Immature natural killer cell (primary cell): ENCODE data around the gene TP53INP2. TPM values are rescaled to one million over a fixed set of nuclear protein-coding genes. Genes with fewer than 3 reads are reported as not detected.
"Not testable (repeated sequence)": the region's sequence is repeated elsewhere in the genome, so short reads cannot be mapped to it uniquely, and the experiment has no call there.

Experiments used
- DNase-seq, 3 donors: peaks; one replicate each; pipeline ENCODE4 v3.0.0; 2022; ENCODE audit warnings: mixed read lengths in 1 of 3
- H3K27ac Mint-ChIP-seq, 6 donors: one replicate each; pipeline ENCODE4 v1.8.0; 2020; ENCODE audit warnings: mixed read lengths in 6 of 6, mild to moderate bottlenecking in 5 of 6, inconsistent platforms in 4 of 6, moderate library complexity in 3 of 6
- H3K27me3 Mint-ChIP-seq, 3 donors: one replicate each; pipeline ENCODE4 v1.8.0; 2020 to 2021; ENCODE audit warnings: low read depth in 3 of 3, mild to moderate bottlenecking in 3 of 3, mixed read lengths in 3 of 3, moderate library complexity in 3 of 3, inconsistent platforms in 1 of 3
- H3K36me3 Mint-ChIP-seq, 3 donors: one replicate each; pipeline ENCODE4 v1.8.0; 2020; ENCODE audit warnings: mixed read lengths in 3 of 3, inconsistent platforms in 2 of 3, mild to moderate bottlenecking in 2 of 3
- H3K4me1 Mint-ChIP-seq, 2 donors: one replicate each; pipeline ENCODE4 v1.8.0; 2020; ENCODE audit warnings: inconsistent platforms in 2 of 2, mild to moderate bottlenecking in 2 of 2, mixed read lengths in 2 of 2, moderate library complexity in 1 of 2
- H3K4me3 Mint-ChIP-seq, 5 donors: one replicate each; pipeline ENCODE4 v1.8.0; 2020; ENCODE audit warnings: mild to moderate bottlenecking in 5 of 5, mixed read lengths in 5 of 5, inconsistent platforms in 3 of 5, moderate library complexity in 3 of 5
- H3K9me3 Mint-ChIP-seq, 6 donors: one replicate each; pipeline ENCODE4 v1.8.0; 2020; ENCODE audit warnings: mild to moderate bottlenecking in 6 of 6, mixed read lengths in 6 of 6, inconsistent platforms in 4 of 6, moderate library complexity in 3 of 6
- polyA plus RNA-seq, 3 donors: library from polyadenylated mRNA; unstranded; fragments of 300-500 nt; fragmentation: Illumina TruSeq; gene quantifications; one replicate each; pipeline ENCODE4 v1.2.3, GENCODE V29; 2021

Gene TP53INP2
- polyA plus RNA-seq, 3 donors from 2014 or later = 0.09 to 1.8 (median 0.53) TPM

DNA sequence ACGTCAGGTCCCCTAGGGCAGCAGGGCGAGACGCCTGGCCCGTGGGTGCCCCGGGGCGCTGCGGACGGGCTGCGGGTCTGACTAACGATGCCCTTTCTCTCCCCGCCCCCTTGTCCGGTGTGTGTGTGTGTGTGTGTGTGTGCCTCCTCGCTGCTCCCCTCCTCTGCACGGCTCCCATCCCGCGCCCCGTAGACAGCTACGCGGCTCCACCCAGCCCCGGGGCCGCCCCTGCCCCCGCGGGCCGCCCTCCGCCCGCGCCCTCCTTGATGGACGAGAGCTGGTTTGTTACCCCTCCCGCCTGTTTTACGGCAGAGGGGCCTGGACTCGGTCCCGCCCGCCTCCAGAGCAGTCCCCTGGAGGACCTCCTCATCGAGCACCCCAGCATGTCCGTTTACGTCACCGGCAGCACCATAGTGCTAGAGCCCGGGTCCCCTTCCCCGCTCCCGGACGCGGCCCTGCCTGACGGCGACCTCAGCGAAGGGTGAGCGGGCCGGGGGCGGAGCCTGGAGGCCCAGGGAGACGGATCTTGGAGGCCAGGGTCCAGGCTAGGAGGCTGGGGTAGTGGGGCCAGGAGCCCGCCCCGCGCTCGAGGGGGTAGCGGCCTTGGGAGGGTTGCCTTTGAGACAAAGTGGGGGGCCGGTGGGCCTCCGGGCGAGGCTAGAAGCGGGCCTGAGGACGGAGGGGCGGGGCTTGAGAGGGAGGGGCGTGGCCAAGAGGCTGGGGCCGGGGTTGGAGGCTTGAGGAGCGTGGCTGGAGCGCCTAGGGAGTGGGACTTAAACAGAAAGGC, 5.1 kb downstream of the TP53INP2 start:
- Mint-ChIP-seq H3K4me1 (peaks cover 20 to 28% of the 10 kb centered on the region in 2 donors), H3K36me3 (peaks cover 4 to 8% (median 5%) of the 10 kb centered on the region in 3 donors), H3K27ac (peak overlapping the region; percentile 55 to 91 (median 88)), H3K9me3 (no peaks in the 10 kb centered on the region), H3K27me3 (peaks cover 20 to 25% (median 23%) of the 10 kb centered on the region in 3 donors), H3K4me3 (peak overlapping the region; percentile 87 to 92 (median 89))
- DNase-seq = peak; percentile 83 to 85 (median 84)

GRCh38 chr20:34709831-34710567, 5.9 kb downstream of the TP53INP2 start:
- H3K9me3 Mint-ChIP-seq = no peaks in the 10 kb centered on the region
- peak in 2 of 3 donors; percentile 78 for DNase-seq
- H3K4me1 Mint-ChIP-seq = peaks cover 15 to 22% of the 10 kb centered on the region in 2 donors
- peak overlapping the region; percentile 65 to 91 (median 88) for H3K27ac Mint-ChIP-seq
- peaks cover 5 to 16% (median 12%) of the 10 kb centered on the region in 3 donors for H3K36me3 Mint-ChIP-seq
- peak overlapping the region; percentile 87 to 95 (median 89) for H3K4me3 Mint-ChIP-seq
- peaks cover 15 to 19% (median 17%) of the 10 kb centered on the region in 3 donors for H3K27me3 Mint-ChIP-seq

DNA sequence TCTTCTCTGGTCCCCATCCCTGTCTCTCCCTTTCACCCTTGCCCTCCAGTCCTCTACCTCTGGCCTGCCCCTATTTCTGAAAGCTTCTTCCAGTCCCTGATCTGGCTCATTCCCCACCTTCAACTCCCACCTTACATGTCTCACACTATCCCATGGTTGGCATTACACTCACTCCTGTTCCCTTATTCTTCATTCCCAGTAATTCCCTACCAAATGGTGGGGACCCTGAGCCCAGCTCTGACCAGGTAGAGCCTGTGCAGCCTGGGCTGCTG, 6.4 kb downstream of the TP53INP2 start:
- peaks cover 5 to 21% (median 16%) of the 10 kb centered on the region in 3 donors for H3K36me3 Mint-ChIP-seq
- no peaks in the 10 kb centered on the region for H3K9me3 Mint-ChIP-seq
- no peak for DNase-seq
- peak overlapping the region; percentile 53 to 91 (median 77) for H3K27ac Mint-ChIP-seq
- peak overlapping the region; percentile 81 to 95 (median 84) for H3K4me3 Mint-ChIP-seq
- peaks cover 14 to 17% of the 10 kb centered on the region in 2 donors for H3K4me1 Mint-ChIP-seq
- H3K27me3 Mint-ChIP-seq = peaks cover 14 to 21% (median 19%) of the 10 kb centered on the region in 3 donors

DNA sequence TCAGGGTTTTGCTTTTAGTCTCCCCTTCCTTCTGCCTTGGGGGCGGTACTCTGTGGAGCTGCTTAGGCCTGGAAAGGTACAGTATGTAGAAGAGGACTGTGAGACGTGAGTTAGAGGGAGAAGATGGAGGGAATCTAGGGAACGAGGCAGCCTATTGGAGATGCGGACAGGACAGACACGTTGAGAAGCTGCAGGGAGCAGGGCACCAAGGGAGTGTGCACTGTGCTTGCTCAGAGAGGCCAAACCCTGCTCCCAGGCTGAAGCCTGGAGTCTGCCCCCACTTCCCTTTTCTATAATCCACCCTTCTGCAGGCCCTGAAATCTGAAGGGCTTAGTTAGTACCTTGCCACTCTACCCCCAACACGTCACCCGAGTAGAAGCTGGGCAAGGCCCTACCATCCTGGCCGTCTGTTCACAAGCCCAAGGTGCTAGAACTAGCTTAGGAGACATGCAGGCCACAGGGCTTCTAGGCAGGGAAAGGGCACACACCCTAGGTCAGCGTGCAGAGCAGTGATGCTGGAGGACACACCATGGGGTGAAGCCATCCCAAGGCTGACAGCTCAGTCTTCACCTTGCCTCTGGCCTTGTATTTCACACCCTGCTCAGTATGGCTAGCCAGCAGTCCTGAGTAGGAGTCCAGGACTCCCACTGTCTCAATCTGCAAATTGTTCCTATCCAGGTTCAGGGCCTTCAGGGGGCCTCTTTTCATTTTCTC, 6.9 kb downstream of the TP53INP2 start:
- Mint-ChIP-seq H3K4me3 (peak overlapping the region; percentile 81 to 95 (median 84)), H3K27ac (peak overlapping the region in 3 of 6 donors; percentile 73 to 91 (median 85)), H3K9me3 (no peaks in the 10 kb centered on the region), H3K4me1 (peaks cover 14 to 17% of the 10 kb centered on the region in 2 donors), H3K36me3 (peaks cover 5 to 21% (median 16%) of the 10 kb centered on the region in 3 donors), H3K27me3 (peaks cover 12 to 21% (median 19%) of the 10 kb centered on the region in 3 donors)
- no peak for DNase-seq

- peak overlapping the region in 1 of 5 donors; percentile 35 for H3K4me3 Mint-ChIP-seq
- H3K27ac Mint-ChIP-seq = peak overlapping the region in 2 of 6 donors; percentile 23 to 31
- H3K27me3 Mint-ChIP-seq = peaks cover 12 to 21% (median 20%) of the 10 kb centered on the region in 3 donors
- peaks cover 14 to 17% of the 10 kb centered on the region in 2 donors for H3K4me1 Mint-ChIP-seq
- no peak for DNase-seq
- H3K36me3 Mint-ChIP-seq = peaks cover 5 to 21% (median 16%) of the 10 kb centered on the region in 3 donors
- no peaks in the 10 kb centered on the region for H3K9me3 Mint-ChIP-seq
These were observed 7.8 kb downstream of the TP53INP2 start for GRCh38 chr20:34711813-34712430.

DNA sequence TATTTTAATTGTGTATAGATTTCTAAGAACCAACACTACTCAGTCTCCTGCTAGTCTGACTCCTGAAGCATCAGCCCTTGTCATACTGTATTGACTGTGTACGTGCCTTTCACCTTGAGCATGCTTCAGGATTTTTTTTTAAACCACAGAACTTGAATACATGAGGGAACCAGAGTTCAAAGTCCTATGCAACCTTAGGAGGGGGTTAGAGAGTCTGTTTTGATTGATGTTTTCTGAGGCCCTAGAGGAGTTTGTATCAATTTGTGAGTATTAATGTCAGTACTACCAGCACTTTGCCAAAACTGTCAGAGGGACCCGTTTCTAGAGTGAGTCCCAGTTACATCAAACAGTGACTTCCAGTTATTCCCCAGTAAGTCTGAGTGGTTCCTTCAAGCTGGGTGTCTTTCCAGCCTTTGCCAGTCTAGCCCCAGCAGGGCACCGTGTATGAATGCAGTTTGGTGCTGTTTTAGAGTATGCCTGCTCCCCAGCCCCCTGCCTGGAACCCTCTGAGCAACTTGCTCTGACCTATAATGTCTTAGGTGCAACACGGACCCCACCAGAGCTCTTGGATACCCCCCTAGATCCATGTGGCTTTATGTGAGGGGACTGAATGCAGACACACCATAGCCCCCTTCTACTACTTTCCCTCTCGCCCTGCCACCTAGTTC, 8.5 kb downstream of the TP53INP2 start:
- H3K36me3 Mint-ChIP-seq = peaks cover 5 to 21% (median 16%) of the 10 kb centered on the region in 3 donors
- no peaks in the 10 kb centered on the region for H3K9me3 Mint-ChIP-seq
- H3K4me3 Mint-ChIP-seq = no peak overlapping the region
- peaks cover 14 to 17% of the 10 kb centered on the region in 2 donors for H3K4me1 Mint-ChIP-seq
- H3K27ac Mint-ChIP-seq = peak overlapping the region in 1 of 6 donors; percentile 21
- peaks cover 12 to 21% (median 20%) of the 10 kb centered on the region in 3 donors for H3K27me3 Mint-ChIP-seq
- DNase-seq = no peak

GRCh38 chr20:34713194-34713943, 9.2 kb downstream of the TP53INP2 start:
- peaks cover 12 to 21% (median 18%) of the 10 kb centered on the region in 3 donors for H3K27me3 Mint-ChIP-seq
- peaks cover 12 to 13% of the 10 kb centered on the region in 2 donors for H3K4me1 Mint-ChIP-seq
- no peaks in the 10 kb centered on the region for H3K9me3 Mint-ChIP-seq
- H3K27ac Mint-ChIP-seq = no peak overlapping the region
- no peak for DNase-seq
- no peak overlapping the region for H3K4me3 Mint-ChIP-seq
- peaks cover 5 to 21% (median 16%) of the 10 kb centered on the region in 3 donors for H3K36me3 Mint-ChIP-seq

DNA sequence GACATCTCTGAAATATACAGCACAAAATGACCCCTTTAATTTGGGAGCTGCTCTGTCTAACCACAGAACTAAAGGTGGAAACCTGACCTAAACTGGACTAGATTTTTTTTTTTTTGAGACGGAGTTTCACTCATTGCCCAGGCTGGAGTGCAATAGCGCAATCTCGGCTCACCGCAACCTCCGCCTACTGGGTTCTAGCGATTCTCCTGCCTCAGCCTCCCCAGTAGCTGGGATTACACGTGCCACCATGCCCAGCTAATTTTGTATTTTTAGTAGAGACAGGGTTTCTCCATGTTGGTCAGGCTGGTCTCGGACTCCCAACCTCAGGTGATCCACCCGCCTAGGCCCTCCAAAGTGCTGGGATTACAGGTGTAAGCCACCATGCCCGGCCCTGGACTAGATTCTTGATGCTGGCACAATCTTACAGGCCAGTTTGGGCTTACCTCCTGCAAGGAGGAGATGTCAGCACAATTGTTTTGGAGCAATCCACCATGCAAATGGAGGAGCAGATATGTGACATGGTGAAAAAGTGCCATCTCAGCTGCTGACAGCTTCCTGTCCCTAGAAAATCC, 9.9 kb downstream of the TP53INP2 start:
- not testable (repeated sequence) for H3K27ac Mint-ChIP-seq, H3K4me3 Mint-ChIP-seq, H3K9me3 Mint-ChIP-seq, DNase-seq
- H3K27me3 Mint-ChIP-seq = peaks cover 11 to 15% (median 14%) of the 10 kb centered on the region in 3 donors
- peaks cover 5 to 21% (median 17%) of the 10 kb centered on the region in 3 donors for H3K36me3 Mint-ChIP-seq
- H3K4me1 Mint-ChIP-seq = peaks cover 9 to 10% of the 10 kb centered on the region in 2 donors

DNA sequence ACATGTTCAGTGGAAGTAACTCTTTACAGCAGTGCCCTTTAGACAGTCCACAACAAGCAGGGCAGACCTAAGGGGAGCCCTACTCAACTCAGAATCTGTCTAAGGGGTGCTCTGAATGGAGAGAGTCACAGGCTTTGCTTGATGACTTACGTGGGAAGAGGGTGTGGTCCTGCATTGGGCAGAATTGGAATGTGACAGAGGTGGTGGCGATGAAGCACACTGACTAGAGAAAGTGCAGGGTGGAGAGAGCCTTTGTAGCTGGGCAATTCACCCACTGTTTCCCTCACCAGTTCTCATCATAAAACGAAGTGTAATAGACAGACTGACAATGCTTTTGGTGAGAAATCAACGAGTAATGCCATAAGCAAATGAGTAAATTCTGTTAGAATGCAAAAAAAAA, 11.2 kb downstream of the TP53INP2 start:
- Mint-ChIP-seq H3K27ac (no peak overlapping the region), H3K9me3 (no peaks in the 10 kb centered on the region), H3K36me3 (peaks cover 7 to 23% (median 22%) of the 10 kb centered on the region in 3 donors), H3K4me1 (peaks cover 15 to 19% of the 10 kb centered on the region in 2 donors), H3K27me3 (peaks cover 2 to 8% (median 8%) of the 10 kb centered on the region in 3 donors), H3K4me3 (no peak overlapping the region)
- DNase-seq = no peak

- no peak for DNase-seq
- Mint-ChIP-seq H3K36me3 (peaks cover 9 to 26% (median 22%) of the 10 kb centered on the region in 3 donors), H3K9me3 (no peaks in the 10 kb centered on the region), H3K4me1 (peaks cover 13 to 21% of the 10 kb centered on the region in 2 donors), H3K27ac (no peak overlapping the region), H3K27me3 (peaks cover 2 to 8% (median 5%) of the 10 kb centered on the region in 3 donors), H3K4me3 (no peak overlapping the region)
These were observed 12.7 kb downstream of the TP53INP2 start for GRCh38 chr20:34716921-34717229.

DNA sequence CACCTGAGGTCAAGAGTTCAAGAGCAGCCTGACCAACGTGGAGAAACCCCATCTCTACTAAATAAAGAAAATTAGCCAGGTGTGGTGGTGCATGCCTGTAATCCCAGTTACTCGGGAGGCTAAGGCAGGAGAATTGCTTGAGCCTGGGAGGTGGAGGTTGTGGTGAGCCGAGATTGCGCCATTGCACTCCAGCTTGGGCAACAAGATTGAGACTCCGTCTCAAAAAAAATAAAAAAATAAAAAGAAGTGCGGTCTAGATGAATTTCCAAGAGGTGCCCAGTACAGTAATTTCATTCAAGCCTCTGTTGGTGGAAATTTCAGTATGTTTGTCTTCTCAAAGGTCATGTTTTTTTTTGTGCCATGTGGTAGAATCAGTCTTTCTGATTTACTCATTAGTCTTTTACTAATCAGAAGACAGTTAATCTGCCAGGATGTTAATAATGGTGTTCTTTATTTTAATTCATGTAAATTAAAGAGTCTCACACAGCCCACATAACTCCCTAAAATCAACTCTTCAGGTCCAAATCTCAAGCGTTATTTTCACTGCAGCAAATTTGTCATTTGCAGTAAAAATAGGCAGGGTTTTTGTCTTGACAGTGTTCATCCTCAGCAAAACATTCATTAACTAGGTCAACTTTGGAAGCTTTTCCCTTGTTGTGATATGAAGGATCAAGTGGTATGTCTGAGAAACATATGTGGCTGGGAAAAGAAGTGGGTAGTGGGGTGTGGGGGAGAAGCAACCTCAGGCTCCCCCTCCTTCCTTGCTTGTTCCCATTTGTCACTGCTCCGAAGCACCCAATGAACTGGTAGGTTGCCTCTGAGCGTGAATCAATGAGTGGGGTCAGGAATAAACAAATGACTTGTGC, 13.3 kb downstream of the TP53INP2 start:
- H3K36me3 Mint-ChIP-seq = peaks cover 9 to 26% (median 22%) of the 10 kb centered on the region in 3 donors
- H3K27ac Mint-ChIP-seq = no peak overlapping the region
- peaks cover 13 to 21% of the 10 kb centered on the region in 2 donors for H3K4me1 Mint-ChIP-seq
- no peak for DNase-seq
- peaks cover 0 to 8% (median 3%) of the 10 kb centered on the region in 3 donors for H3K27me3 Mint-ChIP-seq
- no peak overlapping the region for H3K4me3 Mint-ChIP-seq
- H3K9me3 Mint-ChIP-seq = no peaks in the 10 kb centered on the region
